ENCODE results near the gene ARHGAP26. TPM values are rescaled to one million over a fixed set of nuclear protein-coding genes. Genes with fewer than 3 reads are reported as not detected.

ARHGAP26 gene
- total and polyA plus RNA-seq, 12 donors = 7.5 to 45.8 (median 37.2) TPM

DNA sequence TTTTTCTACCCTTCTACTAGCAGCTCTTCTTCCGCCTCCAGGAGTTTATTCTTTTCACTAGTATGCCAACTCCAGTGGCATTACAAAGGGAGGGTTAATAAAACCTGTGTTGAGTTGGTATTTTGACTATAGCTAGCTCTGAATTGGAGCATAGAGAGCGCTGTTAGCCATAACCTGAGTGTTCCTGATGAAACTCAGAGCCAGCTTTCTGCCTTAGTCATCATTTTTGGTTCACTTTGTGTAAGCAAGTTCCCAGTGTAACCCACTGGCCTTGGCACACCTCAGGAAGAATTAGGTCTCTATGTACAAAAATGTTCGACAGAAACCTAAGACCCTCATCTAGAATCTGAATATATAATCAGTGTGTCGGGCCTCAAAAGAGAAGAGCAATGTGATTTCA, 394.4 kb downstream of the ARHGAP26 start:
- intact Hi-C loops (cut with DNase I) = no loop called here
- H3K9me3 ChIP-seq = no peaks in the 10 kb centered on the region
- no peaks in the 10 kb centered on the region for H3K27me3 ChIP-seq
- H3K27ac ChIP-seq = no peak overlapping the region
- no peak overlapping the region for H3K4me3 ChIP-seq
- ATAC-seq (no peak), DNase-seq (no peak)
- TF ChIP-seq, protein P1, sequence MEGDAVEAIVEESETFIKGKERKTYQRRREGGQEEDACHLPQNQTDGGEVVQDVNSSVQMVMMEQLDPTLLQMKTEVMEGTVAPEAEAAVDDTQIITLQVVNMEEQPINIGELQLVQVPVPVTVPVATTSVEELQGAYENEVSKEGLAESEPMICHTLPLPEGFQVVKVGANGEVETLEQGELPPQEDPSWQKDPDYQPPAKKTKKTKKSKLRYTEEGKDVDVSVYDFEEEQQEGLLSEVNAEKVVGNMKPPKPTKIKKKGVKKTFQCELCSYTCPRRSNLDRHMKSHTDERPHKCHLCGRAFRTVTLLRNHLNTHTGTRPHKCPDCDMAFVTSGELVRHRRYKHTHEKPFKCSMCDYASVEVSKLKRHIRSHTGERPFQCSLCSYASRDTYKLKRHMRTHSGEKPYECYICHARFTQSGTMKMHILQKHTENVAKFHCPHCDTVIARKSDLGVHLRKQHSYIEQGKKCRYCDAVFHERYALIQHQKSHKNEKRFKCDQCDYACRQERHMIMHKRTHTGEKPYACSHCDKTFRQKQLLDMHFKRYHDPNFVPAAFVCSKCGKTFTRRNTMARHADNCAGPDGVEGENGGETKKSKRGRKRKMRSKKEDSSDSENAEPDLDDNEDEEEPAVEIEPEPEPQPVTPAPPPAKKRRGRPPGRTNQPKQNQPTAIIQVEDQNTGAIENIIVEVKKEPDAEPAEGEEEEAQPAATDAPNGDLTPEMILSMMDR (IDR thresholded peaks at IDR 0.05) = no peak
- peaks cover 0 to 3% (median 0%) of the 10 kb centered on the region in 9 donors for H3K36me3 ChIP-seq
- peaks cover 0 to 8% (median 0%) of the 10 kb centered on the region in 9 donors for H3K4me1 ChIP-seq
- 85 to 100% methylated on average over 4 of the region's 4 CpGs for WGBS, 2 donors

DNA sequence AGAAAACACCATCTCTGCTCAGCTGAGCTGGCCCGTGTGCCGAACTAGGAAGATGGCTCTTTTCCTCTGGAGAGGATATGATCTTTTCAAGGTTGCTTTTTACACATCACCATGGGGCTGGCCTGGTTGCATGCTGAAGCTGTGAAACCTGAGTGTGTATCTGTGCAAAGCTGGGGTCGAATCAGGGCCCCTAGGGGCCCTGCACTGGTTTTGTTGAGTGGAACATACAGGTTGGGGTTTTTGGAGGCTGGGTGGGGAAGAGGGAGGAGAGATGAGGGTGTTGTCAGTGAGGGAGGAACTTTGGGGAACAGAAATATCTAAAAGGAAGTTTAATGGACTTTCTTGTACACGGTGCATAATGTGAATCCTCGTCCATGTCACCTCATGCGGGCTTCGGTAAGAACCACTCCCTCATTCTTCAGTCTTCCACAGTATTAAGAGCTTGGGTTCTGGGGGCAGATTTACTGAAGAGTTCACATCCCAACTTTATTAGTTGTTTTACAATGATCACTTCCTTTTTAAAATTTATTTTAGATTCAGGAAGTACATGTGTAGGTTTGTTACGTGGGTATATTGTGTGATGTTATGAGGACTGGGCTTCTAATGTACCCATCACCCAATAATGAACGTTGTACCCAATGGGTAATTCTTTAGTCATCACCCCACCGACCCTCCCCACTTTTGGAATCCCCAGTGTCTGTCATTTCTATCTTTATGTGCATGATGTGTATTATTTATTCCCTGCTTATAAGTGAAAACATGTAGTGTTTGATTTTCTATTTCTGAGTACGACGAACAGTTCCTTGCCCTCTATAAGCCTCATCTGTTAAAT, 395.1 kb downstream of the ARHGAP26 start:
- H3K4me1 ChIP-seq = peaks cover 0 to 8% (median 0%) of the 10 kb centered on the region in 9 donors
- H3K9me3 ChIP-seq = no peaks in the 10 kb centered on the region
- WGBS, 2 donors = 92 to 94% methylated on average over 12 of the region's 12 CpGs
- TF ChIP-seq, protein P1 (IDR thresholded peaks at IDR 0.05) = no peak
- H3K27ac ChIP-seq = no peak overlapping the region
- ATAC-seq = no peak
- no peaks in the 10 kb centered on the region for H3K27me3 ChIP-seq
- no peak for DNase-seq
- peaks cover 0 to 3% (median 0%) of the 10 kb centered on the region in 9 donors for H3K36me3 ChIP-seq
- no peak overlapping the region for H3K4me3 ChIP-seq
- intact Hi-C loops (cut with DNase I) = no loop called here

DNA sequence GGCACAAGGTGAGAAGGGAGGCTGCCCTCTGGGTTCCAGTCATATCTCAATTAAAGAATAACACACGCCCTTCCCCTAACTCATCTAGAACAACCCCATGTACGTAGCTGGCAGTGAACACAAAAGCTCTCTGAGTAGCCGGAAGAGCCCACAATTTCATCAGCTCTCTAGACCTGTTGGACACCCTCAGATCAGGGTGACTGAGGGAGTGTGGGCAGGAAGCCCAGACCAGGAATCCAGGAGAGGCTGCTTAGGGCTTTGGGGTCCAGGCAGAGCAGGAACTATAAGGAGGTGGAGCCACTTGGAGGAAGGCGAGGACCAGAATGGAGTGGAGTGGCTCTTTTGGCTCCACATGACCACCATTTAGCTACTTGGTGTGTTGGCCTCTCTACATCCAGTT, 395.9 kb downstream of the ARHGAP26 start:
- Histone ChIP-seq H3K9me3 (no peaks in the 10 kb centered on the region), H3K36me3 (peaks cover 0 to 3% (median 0%) of the 10 kb centered on the region in 9 donors), H3K4me1 (peaks cover 0 to 12% (median 2%) of the 10 kb centered on the region in 9 donors), H3K27ac (no peak overlapping the region), H3K27me3 (no peaks in the 10 kb centered on the region), H3K4me3 (no peak overlapping the region)
- no peak for ATAC-seq
- TF ChIP-seq, protein P1 (IDR thresholded peaks at IDR 0.05) = no peak
- no peak for DNase-seq
- intact Hi-C loops (cut with DNase I) = no loop called here
- 95% methylated on average over 4 of the region's 4 CpGs for WGBS, 2 donors

DNA sequence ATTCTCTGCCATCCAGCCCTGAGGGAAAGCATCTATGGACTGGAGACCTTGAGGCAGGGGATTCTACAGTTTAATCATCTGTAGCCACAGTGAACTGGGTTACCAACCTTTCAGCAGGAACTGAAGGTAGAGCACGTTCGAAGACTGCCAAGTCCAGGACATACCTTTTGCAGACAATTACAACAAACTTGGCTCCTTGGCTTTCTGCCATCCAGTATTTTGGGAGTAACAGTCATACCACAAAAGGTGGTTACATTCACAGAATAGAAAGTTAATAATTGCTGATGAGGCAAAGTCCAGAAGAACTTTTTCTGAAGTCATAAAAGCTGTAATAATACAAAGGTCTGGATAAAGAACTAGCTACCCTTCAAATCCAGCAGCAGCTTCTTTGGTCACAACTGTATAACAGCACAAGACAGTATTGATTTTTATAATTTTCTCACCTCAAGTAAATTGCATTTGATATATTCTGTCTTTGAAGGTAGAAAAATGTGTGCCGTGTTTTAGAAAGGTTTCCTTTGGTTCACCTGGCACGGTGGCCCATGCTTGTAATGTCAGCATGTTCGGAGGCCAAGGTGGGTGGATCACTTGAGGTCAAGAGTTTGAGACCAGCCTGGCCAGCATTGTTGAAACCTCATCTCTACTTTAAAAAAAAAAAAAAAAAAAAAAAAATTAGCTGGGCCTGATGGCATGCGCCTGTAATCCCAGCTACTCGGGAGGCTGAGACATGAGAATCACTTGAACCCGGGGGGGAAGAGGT, 396.7 kb downstream of the ARHGAP26 start:
- Histone ChIP-seq H3K9me3 (no peaks in the 10 kb centered on the region), H3K27me3 (no peaks in the 10 kb centered on the region), H3K36me3 (peaks cover 0 to 3% (median 0%) of the 10 kb centered on the region in 9 donors), H3K4me1 (peaks cover 0 to 20% (median 9%) of the 10 kb centered on the region in 9 donors), H3K4me3 (no peak overlapping the region), H3K27ac (no peak overlapping the region)
- TF ChIP-seq, protein P1 (IDR thresholded peaks at IDR 0.05) = no peak
- intact Hi-C loops (cut with DNase I) = no loop called here
- WGBS, 2 donors = 91 to 95% methylated on average over 8 of the region's 8 CpGs
- no peak for DNase-seq
- no peak for ATAC-seq

All from heart right ventricle (tissue), 16 donors.